ELF-1 (cell line): ENCODE data around the gene SNX32.

ENCODE experiments used
- DNase-seq: peaks from one replicate; pipeline ENCODE4 v3.0.0-alpha.2; 2016; ENCODE audit warnings: low read depth, low spot score

Gene SNX32

GRCh38 chr11:65865550-65866172 lies 31.9 kb downstream of the SNX32 start:
- DNase-seq: no peak

- no peak for DNase-seq
Observed at GRCh38 chr11:65866509-65867283, 32.9 kb downstream of the SNX32 start.

- peak; percentile 51 for DNase-seq
Observed at GRCh38 chr11:65867284-65868071, 33.7 kb downstream of the SNX32 start.

GRCh38 chr11:65868076-65868667 lies 34.4 kb downstream of the SNX32 start:
- peak; percentile 53 for DNase-seq

- no peak for DNase-seq
Observed at GRCh38 chr11:65868907-65869306, 35.1 kb downstream of the SNX32 start.

- DNase-seq: no peak
Observed at GRCh38 chr11:65869643-65870306, 36.0 kb downstream of the SNX32 start.

- DNase-seq: no peak
Observed at GRCh38 chr11:65870307-65870658, 36.5 kb downstream of the SNX32 start.

GRCh38 chr11:65870706-65871681 lies 37.2 kb downstream of the SNX32 start:
- DNase-seq: peak; percentile 10

- DNase-seq: peak; percentile 48
Observed at GRCh38 chr11:65871811-65872548, 38.2 kb downstream of the SNX32 start.

- DNase-seq: peak; percentile 9
Observed at GRCh38 chr11:65872586-65873317, 39.0 kb downstream of the SNX32 start, which contains the start of gene EFEMP2. Gene EFEMP2, minus strand, starts transcription at chr11:65872800. Its CDS starts 446 bp downstream, at chr11:65872354.

- DNase-seq: peak; percentile 96
Observed at GRCh38 chr11:65873318-65874156, 39.8 kb downstream of the SNX32 start.

- DNase-seq: no peak
Observed at GRCh38 chr11:65879617-65880016, 45.9 kb downstream of the SNX32 start, which contains the start of gene CTSW. Gene CTSW, plus strand, starts transcription at chr11:65879837. Its CDS starts 18 bp downstream, at chr11:65879855.

- DNase-seq: no peak
Observed at GRCh38 chr11:65880027-65880426, 46.3 kb downstream of the SNX32 start.

- DNase-seq: no peak
Observed at GRCh38 chr11:65880844-65881421, 47.2 kb downstream of the SNX32 start.

- no peak for DNase-seq
Observed at GRCh38 chr11:65882120-65883057, 48.6 kb downstream of the SNX32 start.

- no peak for DNase-seq
Observed at GRCh38 chr11:65883058-65883761, 49.4 kb downstream of the SNX32 start.
